HepG2 (cell line): ENCODE measurements around the gene MRPS35. TPM values are rescaled to one million over a fixed set of nuclear protein-coding genes. Genes with fewer than 3 reads are reported as not detected.
A peak's percentile ranks its signal among the peaks of the same experiment; 100 is the strongest.

ENCODE experiments used
- CBFB ChIP-seq: sonication (generic); formaldehyde crosslinking; IDR thresholded peaks from 2 replicates; pipeline ENCODE4 v1.4.0; 2020; ENCODE audit warnings: missing genetic modification reagents
- EEA1 ChIP-seq: sonication (generic); formaldehyde crosslinking; IDR thresholded peaks from 2 replicates; pipeline ENCODE4 v1.5.1; 2020; ENCODE audit warnings: mild to moderate bottlenecking, missing genetic modification reagents, borderline replicate concordance
- HOXA3 ChIP-seq: sonication (generic); formaldehyde crosslinking; IDR thresholded peaks from 2 replicates; pipeline ENCODE4 v1.5.0; 2020; ENCODE audit warnings: missing genetic modification reagents
- KDM4B ChIP-seq: sonication (generic); formaldehyde crosslinking; IDR thresholded peaks from 2 replicates; pipeline ENCODE4 v1.4.0; 2020; ENCODE audit warnings: missing genetic modification reagents
- MED1 ChIP-seq: sonication (generic); formaldehyde crosslinking; IDR thresholded peaks from 2 replicates; pipeline ENCODE4 v1.4.0; 2020; ENCODE audit warnings: missing genetic modification reagents
- NR3C1 ChIP-seq: sonication (generic); formaldehyde crosslinking; IDR thresholded peaks from 2 replicates; pipeline ENCODE4 v1.4.0; 2020; ENCODE audit warnings: missing genetic modification reagents
- SIX1 ChIP-seq: sonication (generic); formaldehyde crosslinking; IDR thresholded peaks from 2 replicates; pipeline ENCODE4 v1.4.0; 2020; ENCODE audit warnings: missing genetic modification reagents, borderline replicate concordance
- SSRP1 ChIP-seq: IDR thresholded peaks from 2 replicates; pipeline ENCODE4 v1.6.1; 2016; ENCODE audit warnings: control low read depth
- ZNF234 ChIP-seq: sonication (generic); formaldehyde crosslinking; conservative IDR thresholded peaks from 2 replicates; pipeline ENCODE4 v1.5.1; 2020; ENCODE audit warnings: mild to moderate bottlenecking, missing genetic modification reagents
- ZNF510 ChIP-seq: sonication (generic); formaldehyde crosslinking; IDR thresholded peaks from 2 replicates; pipeline ENCODE4 v1.4.0; 2020; ENCODE audit warnings: low read depth, mild to moderate bottlenecking, missing genetic modification reagents
- ZNF556 ChIP-seq: sonication (generic); formaldehyde crosslinking; IDR thresholded peaks from 2 replicates; pipeline ENCODE4 v1.4.0; 2020; ENCODE audit warnings: mild to moderate bottlenecking, missing genetic modification reagents, borderline replicate concordance
- ZNF713 ChIP-seq: sonication (generic); formaldehyde crosslinking; IDR thresholded peaks from 2 replicates; pipeline ENCODE4 v1.4.0; 2020; ENCODE audit warnings: mild to moderate bottlenecking, missing genetic modification reagents
- polyA plus RNA-seq, 8 experiments: library from polyadenylated mRNA; depleted of rRNA in 3 of 8; stranded (reverse) in 7 of 8; unstranded in 1 of 8; fragments of >200 nt; fragmentation: Illumina TruSeq in 4 of 8; extraction: Trizol in 4 of 8; gene quantifications; 2 replicates each; pipeline versions ENCODE4 v1.2.1 to v1.2.3, GENCODE V29; 2011 to 2016; ENCODE audit warnings: low read depth in 4 of 8, missing spikeins in 1 of 8, mixed read lengths in 1 of 8; ENCODE audit not compliant: insufficient read depth in 1 of 8
- total RNA-seq, 5 experiments: library from RNA; depleted of rRNA; stranded (reverse); fragments of >200 nt; fragmentation: Illumina TruSeq; extraction: Trizol; gene quantifications; 2 replicates each; pipeline ENCODE4 v1.2.3, GENCODE V29; 2016; ENCODE audit warnings: low read depth in 1 of 5
- TF ChIP-seq, protein P1 (sequence below): sonication (generic); formaldehyde crosslinking; IDR thresholded peaks from 2 replicates; pipeline ENCODE4 v1.5.1; 2020; ENCODE audit warnings: mild to moderate bottlenecking, missing genetic modification reagents, moderate library complexity
- TF ChIP-seq, protein P2 (sequence below): sonication (generic); formaldehyde crosslinking; IDR thresholded peaks from 2 replicates; pipeline ENCODE4 v1.4.0; 2020; ENCODE audit warnings: missing genetic modification reagents
- TF ChIP-seq, protein P3 (sequence below): sonication (generic); formaldehyde crosslinking; IDR thresholded peaks from 2 replicates; pipeline ENCODE4 v1.4.0; 2020; ENCODE audit warnings: mild to moderate bottlenecking, missing genetic modification reagents
- TF ChIP-seq, protein P4 (sequence below): sonication (generic); formaldehyde crosslinking; conservative IDR thresholded peaks from 2 replicates; pipeline ENCODE4 v1.4.0; 2020; ENCODE audit warnings: missing genetic modification reagents

MRPS35 gene
- total and polyA plus RNA-seq, 2 of the 13 experiments (the other 11 are each of a cell fraction or from before 2014, with no cell fraction given), result 63.4 to 104 TPM

DNA sequence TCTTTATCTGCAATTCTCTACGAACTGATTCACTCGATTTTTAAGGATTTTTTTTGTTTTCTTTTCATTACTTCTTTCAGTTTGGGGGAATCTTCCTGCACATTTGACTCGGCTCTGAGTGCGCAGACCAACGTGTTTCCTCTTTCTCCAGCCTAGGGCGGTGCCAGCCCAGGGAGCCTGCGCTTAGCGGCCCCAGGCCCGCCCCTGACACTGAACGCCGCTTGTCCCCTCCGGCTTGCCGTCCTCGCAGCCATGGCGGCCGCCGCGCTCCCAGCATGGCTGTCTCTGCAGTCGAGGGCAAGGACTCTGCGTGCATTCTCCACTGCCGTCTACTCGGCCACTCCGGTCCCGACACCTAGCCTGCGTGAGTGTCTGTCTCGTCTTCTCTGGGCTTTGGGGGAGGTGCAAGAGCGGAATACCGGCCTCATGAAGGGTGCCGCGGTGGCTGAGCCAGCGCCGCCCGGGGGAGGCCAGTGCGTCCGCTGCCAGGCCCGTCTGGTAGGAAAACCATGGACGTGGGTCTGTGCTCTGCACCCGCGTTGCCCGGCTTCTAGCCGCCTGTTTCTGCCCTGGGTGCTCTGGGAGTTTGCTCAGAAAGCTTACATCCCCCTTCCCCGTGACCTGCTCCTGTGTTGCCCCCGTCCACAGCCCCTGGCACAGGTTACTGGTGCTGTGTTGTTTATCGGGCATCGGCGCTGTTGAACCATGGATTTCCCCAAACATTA lies at the start of gene MRPS35 (continued):
- TF ChIP-seq, protein P1, sequence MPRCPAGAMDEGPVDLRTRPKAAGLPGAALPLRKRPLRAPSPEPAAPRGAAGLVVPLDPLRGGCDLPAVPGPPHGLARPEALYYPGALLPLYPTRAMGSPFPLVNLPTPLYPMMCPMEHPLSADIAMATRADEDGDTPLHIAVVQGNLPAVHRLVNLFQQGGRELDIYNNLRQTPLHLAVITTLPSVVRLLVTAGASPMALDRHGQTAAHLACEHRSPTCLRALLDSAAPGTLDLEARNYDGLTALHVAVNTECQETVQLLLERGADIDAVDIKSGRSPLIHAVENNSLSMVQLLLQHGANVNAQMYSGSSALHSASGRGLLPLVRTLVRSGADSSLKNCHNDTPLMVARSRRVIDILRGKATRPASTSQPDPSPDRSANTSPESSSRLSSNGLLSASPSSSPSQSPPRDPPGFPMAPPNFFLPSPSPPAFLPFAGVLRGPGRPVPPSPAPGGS (CRISPR knock-in tag), result no peak
- peak; percentile 87 for TF ChIP-seq MED1 (CRISPR knock-in tag)
- no peak; the same call in 1 of the 2 replicates for TF ChIP-seq ZNF510
- TF ChIP-seq KDM4B (CRISPR knock-in tag), result peak; percentile 89
- TF ChIP-seq, protein P2, sequence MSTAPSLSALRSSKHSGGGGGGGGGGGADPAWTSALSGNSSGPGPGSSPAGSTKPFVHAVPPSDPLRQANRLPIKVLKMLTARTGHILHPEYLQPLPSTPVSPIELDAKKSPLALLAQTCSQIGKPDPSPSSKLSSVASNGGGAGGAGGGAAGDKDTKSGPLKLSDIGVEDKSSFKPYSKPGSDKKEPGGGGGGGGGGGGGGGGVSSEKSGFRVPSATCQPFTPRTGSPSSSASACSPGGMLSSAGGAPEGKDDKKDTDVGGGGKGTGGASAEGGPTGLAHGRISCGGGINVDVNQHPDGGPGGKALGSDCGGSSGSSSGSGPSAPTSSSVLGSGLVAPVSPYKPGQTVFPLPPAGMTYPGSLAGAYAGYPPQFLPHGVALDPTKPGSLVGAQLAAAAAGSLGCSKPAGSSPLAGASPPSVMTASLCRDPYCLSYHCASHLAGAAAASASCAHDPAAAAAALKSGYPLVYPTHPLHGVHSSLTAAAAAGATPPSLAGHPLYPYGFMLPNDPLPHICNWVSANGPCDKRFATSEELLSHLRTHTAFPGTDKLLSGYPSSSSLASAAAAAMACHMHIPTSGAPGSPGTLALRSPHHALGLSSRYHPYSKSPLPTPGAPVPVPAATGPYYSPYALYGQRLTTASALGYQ, result peak; percentile 83
- TF ChIP-seq EEA1 (CRISPR knock-in tag), result peak; percentile 89
- no peak; the same call in 1 of the 2 replicates for TF ChIP-seq SSRP1 (CRISPR knock-in tag)
- TF ChIP-seq, protein P3, sequence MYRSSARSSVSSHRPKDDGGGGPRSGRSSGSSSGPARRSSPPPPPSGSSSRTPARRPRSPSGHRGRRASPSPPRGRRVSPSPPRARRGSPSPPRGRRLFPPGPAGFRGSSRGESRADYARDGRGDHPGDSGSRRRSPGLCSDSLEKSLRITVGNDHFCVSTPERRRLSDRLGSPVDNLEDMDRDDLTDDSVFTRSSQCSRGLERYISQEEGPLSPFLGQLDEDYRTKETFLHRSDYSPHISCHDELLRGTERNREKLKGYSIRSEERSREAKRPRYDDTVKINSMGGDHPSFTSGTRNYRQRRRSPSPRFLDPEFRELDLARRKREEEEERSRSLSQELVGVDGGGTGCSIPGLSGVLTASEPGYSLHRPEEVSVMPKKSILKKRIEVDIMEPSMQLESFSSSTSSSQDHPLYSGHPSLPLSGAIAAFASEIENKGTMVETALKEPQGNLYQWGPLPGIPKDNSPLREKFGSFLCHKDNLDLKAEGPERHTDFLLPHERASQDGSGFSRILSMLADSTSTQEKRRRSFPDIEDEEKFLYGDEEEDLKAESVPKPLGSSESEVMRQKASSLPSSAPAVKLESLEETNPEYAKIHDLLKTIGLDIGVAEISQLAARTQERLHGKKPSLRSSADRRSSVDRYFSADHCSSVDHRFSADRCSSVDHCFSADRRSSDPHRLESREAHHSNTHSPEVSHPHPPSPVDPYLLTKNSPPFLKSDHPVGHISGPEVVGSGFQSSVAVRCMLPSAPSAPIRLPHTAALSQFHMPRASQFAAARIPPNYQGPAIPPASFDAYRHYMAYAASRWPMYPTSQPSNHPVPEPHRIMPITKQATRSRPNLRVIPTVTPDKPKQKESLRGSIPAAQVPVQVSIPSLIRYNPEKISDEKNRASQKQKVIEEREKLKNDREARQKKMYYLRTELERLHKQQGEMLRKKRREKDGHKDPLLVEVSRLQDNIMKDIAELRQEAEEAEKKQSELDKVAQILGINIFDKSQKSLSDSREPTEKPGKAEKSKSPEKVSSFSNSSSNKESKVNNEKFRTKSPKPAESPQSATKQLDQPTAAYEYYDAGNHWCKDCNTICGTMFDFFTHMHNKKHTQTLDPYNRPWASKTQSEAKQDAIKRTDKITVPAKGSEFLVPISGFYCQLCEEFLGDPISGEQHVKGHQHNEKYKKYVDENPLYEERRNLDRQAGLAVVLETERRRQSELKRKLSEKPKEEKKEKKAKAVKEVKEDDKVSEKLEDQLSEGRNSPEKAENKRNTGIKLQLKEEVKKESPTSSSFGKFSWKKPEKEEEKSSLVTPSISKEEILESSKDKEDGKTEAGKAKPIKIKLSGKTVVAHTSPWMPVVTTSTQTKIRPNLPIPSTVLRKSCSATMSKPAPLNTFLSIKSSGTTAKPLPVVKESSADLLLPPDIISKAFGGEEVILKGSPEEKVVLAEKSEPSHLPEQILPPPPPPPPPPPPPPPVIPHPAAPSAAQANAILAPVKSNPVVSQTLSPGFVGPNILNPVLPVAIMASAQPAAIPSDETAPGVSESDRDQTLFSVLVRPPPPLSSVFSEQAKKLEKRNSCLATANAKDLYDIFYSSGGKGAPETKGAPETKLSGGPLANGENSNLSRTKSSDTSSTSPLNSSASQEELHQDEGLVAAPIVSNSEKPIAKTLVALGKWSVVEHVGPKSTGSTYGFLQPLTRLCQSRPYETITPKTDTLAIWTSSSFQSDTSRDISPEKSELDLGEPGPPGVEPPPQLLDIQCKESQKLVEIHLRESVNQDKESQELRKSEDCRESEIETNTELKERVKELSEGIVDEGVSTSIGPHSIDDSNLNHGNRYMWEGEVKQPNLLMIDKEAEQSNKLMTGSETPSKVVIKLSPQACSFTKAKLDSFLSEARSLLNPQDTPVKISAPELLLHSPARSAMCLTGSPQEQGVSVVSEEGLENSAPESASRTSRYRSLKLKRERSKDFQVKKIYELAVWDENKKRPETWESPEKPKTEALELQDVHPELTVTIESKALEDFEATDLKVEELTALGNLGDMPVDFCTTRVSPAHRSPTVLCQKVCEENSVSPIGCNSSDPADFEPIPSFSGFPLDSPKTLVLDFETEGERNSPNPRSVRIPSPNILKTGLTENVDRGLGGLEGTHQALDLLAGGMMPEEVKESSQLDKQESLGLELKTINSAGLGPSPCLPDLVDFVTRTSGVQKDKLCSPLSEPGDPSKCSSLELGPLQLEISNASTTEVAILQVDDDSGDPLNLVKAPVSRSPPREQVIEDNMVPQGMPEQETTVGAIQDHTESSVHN (CRISPR knock-in tag), result peak; percentile 47; the same call in 1 of the 2 replicates
- TF ChIP-seq, protein P4, sequence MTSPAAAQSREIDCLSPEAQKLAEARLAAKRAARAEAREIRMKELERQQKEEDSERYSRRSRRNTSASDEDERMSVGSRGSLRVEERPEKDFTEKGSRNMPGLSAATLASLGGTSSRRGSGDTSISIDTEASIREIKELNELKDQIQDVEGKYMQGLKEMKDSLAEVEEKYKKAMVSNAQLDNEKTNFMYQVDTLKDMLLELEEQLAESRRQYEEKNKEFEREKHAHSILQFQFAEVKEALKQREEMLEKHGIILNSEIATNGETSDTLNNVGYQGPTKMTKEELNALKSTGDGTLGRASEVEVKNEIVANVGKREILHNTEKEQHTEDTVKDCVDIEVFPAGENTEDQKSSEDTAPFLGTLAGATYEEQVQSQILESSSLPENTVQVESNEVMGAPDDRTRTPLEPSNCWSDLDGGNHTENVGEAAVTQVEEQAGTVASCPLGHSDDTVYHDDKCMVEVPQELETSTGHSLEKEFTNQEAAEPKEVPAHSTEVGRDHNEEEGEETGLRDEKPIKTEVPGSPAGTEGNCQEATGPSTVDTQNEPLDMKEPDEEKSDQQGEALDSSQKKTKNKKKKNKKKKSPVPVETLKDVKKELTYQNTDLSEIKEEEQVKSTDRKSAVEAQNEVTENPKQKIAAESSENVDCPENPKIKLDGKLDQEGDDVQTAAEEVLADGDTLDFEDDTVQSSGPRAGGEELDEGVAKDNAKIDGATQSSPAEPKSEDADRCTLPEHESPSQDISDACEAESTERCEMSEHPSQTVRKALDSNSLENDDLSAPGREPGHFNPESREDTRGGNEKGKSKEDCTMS (CRISPR knock-in tag), result no peak
- peak; percentile 98 for TF ChIP-seq HOXA3 (CRISPR knock-in tag)
- 0 out of 2 replicates have a peak, but pooled peaks have one; percentile 43 for TF ChIP-seq ZNF713 (CRISPR knock-in tag)
- TF ChIP-seq CBFB (CRISPR knock-in tag), result peak; percentile 88
- no peak; the same call in 1 of the 2 replicates for TF ChIP-seq ZNF234 (CRISPR knock-in tag)
- TF ChIP-seq SIX1 (CRISPR knock-in tag), result no peak
- peak; percentile 96 for TF ChIP-seq ZNF556 (CRISPR knock-in tag)
- no peak for TF ChIP-seq NR3C1 (CRISPR knock-in tag)
